HepG2 (cell line): ENCODE data around the gene CGREF1. TPM values are rescaled to one million over a fixed set of nuclear protein-coding genes. Genes with fewer than 3 reads are reported as not detected.
A peak's percentile ranks its signal among the peaks of the same experiment; 100 is the strongest.

Experiments used
- ARNT2 ChIP-seq: sonication (generic); formaldehyde crosslinking; IDR thresholded peaks from 2 replicates; pipeline ENCODE4 v1.8.0; 2022; ENCODE audit warnings: mild to moderate bottlenecking, low read depth, missing genetic modification reagents, moderate library complexity
- BORCS8-MEF2B ChIP-seq: sonication (generic); formaldehyde crosslinking; IDR thresholded peaks from 2 replicates; pipeline ENCODE4 v1.8.0; 2022; ENCODE audit warnings: mild to moderate bottlenecking, missing genetic modification reagents
- ETV5 ChIP-seq: IDR thresholded peaks from 2 replicates; pipeline ENCODE4 v1.6.1; 2018; ENCODE audit warnings: missing biosample characterization, missing genetic modification reagents, inconsistent platforms, borderline replicate concordance
- GFI1 ChIP-seq: sonication (generic); formaldehyde crosslinking; IDR thresholded peaks from 2 replicates; pipeline ENCODE4 v1.5.0; 2020; ENCODE audit warnings: missing genetic modification reagents, mild to moderate bottlenecking, borderline replicate concordance
- HMGA1 ChIP-seq: sonication (generic); formaldehyde crosslinking; conservative IDR thresholded peaks from 2 replicates; pipeline ENCODE4 v1.4.0; 2020; ENCODE audit warnings: missing genetic modification reagents
- IKZF1 ChIP-seq: fragments of 450-650 bp; IDR thresholded peaks from 2 replicates; pipeline ENCODE4 v1.7.1; 2016
- IRF2 ChIP-seq: IDR thresholded peaks from 2 replicates; pipeline ENCODE4 v1.6.1; 2018; ENCODE audit warnings: missing genetic modification reagents, missing compliant biosample characterization
- PAX8 ChIP-seq: sonication (generic); formaldehyde crosslinking; IDR thresholded peaks from 2 replicates; pipeline ENCODE4 v1.8.0; 2022; ENCODE audit warnings: mild to moderate bottlenecking, missing genetic modification reagents, borderline replicate concordance
- POLR2AphosphoS5 ChIP-seq: IDR thresholded peaks from 2 replicates; pipeline ENCODE4 v1.6.1; 2012; ENCODE audit warnings: low read depth, low read length
- RXRB ChIP-seq: IDR thresholded peaks from 2 replicates; pipeline ENCODE4 v1.6.1; 2016; ENCODE audit warnings: borderline replicate concordance, missing genetic modification reagents, missing compliant biosample characterization
- STAT5B ChIP-seq: sonication (generic); formaldehyde crosslinking; IDR thresholded peaks from 2 replicates; pipeline ENCODE4 v1.4.0; 2020; ENCODE audit warnings: missing genetic modification reagents
- TP53 ChIP-seq: sonication (generic); formaldehyde crosslinking; conservative IDR thresholded peaks from 2 replicates; pipeline ENCODE4 v1.4.0; 2020; ENCODE audit warnings: missing genetic modification reagents
- U2AF2 ChIP-seq: fragments of 200-400 bp; formaldehyde crosslinking; IDR thresholded peaks from 2 replicates; pipeline ENCODE4 v1.6.1; 2017; ENCODE audit warnings: low read depth, mild to moderate bottlenecking, low read length
- ZFY ChIP-seq: sonication (generic); formaldehyde crosslinking; IDR thresholded peaks from 2 replicates; pipeline ENCODE4 v1.4.0; 2020; ENCODE audit warnings: missing genetic modification reagents
- ZNF12 ChIP-seq: sonication (generic); formaldehyde crosslinking; IDR thresholded peaks from 2 replicates; pipeline ENCODE4 v1.5.0; 2020; ENCODE audit warnings: missing genetic modification reagents
- ZNF121 ChIP-seq: sonication (generic); formaldehyde crosslinking; IDR thresholded peaks from 2 replicates; pipeline ENCODE4 v1.5.0; 2020; ENCODE audit warnings: mild to moderate bottlenecking, missing genetic modification reagents
- ZNF225 ChIP-seq: sonication (generic); formaldehyde crosslinking; IDR thresholded peaks from 2 replicates; pipeline ENCODE4 v1.4.0; 2020; ENCODE audit warnings: mild to moderate bottlenecking, missing genetic modification reagents
- ZNF552 ChIP-seq: sonication (generic); formaldehyde crosslinking; IDR thresholded peaks from 2 replicates; pipeline ENCODE4 v1.9.0; 2022; ENCODE audit warnings: missing genetic modification reagents, mild to moderate bottlenecking, borderline replicate concordance
- ZNF629 ChIP-seq: sonication (generic); formaldehyde crosslinking; conservative IDR thresholded peaks from 2 replicates; pipeline ENCODE4 v1.5.0; 2020; ENCODE audit warnings: missing genetic modification reagents
- ZNF816 ChIP-seq: sonication (generic); formaldehyde crosslinking; IDR thresholded peaks from 2 replicates; pipeline ENCODE4 v1.8.0; 2022; ENCODE audit warnings: missing genetic modification reagents, mild to moderate bottlenecking, borderline replicate concordance
- ZXDC ChIP-seq: sonication (generic); formaldehyde crosslinking; IDR thresholded peaks from 2 replicates; pipeline ENCODE4 v1.5.0; 2020; ENCODE audit warnings: mild to moderate bottlenecking, missing genetic modification reagents
- polyA plus RNA-seq, 8 experiments: library from polyadenylated mRNA; depleted of rRNA in 3 of 8; stranded (reverse) in 7 of 8; unstranded in 1 of 8; fragments of >200 nt; fragmentation: Illumina TruSeq in 4 of 8; extraction: Trizol in 4 of 8; gene quantifications; 2 replicates each; pipeline versions ENCODE4 v1.2.1 to v1.2.3, GENCODE V29; 2011 to 2016; ENCODE audit warnings: low read depth in 4 of 8, missing spikeins in 1 of 8, mixed read lengths in 1 of 8; ENCODE audit not compliant: insufficient read depth in 1 of 8
- total RNA-seq, 5 experiments: library from RNA; depleted of rRNA; stranded (reverse); fragments of >200 nt; fragmentation: Illumina TruSeq; extraction: Trizol; gene quantifications; 2 replicates each; pipeline ENCODE4 v1.2.3, GENCODE V29; 2016; ENCODE audit warnings: low read depth in 1 of 5
- TF ChIP-seq, protein P1 (sequence below): sonication (generic); formaldehyde crosslinking; IDR thresholded peaks from 2 replicates; pipeline ENCODE4 v1.9.0; 2021; ENCODE audit warnings: missing genetic modification reagents, mild to moderate bottlenecking, borderline replicate concordance
- TF ChIP-seq, protein P2 (sequence below): IDR thresholded peaks from 2 replicates; pipeline ENCODE4 v1.6.1; 2016; ENCODE audit warnings: missing compliant biosample characterization, missing genetic modification reagents, borderline replicate concordance
- TF ChIP-seq, protein P3 (sequence below): sonication (generic); formaldehyde crosslinking; IDR thresholded peaks from 2 replicates; pipeline ENCODE4 v1.4.0; 2020; ENCODE audit warnings: missing genetic modification reagents, low read depth, mild to moderate bottlenecking, borderline replicate concordance

CGREF1 gene
- total and polyA plus RNA-seq, 2 of the 13 experiments (the other 11 are each of a cell fraction or from before 2014, with no cell fraction given) = 13.9 to 23.4 TPM

GRCh38 chr2:27133905-27134780 is 15.2 kb upstream of the CGREF1 start, which contains the start of gene PREB (continued):
- TF ChIP-seq STAT5B (CRISPR knock-in tag) (0 out of 2 replicates have a peak, but pooled peaks have one; percentile 4), ARNT2 (CRISPR knock-in tag) (peak; percentile 35; the same call in 1 of the 2 replicates), PAX8 (no peak), IKZF1 (no peak), TP53 (CRISPR knock-in tag) (0 out of 2 replicates have a peak, but pooled peaks have one; percentile 10), ZXDC (no peak), U2AF2 (no peak), ZFY (peak; percentile 83; the same call in 1 of the 2 replicates), HMGA1 (no peak), ZNF121 (CRISPR knock-in tag) (0 out of 2 replicates have a peak, but pooled peaks have one; percentile 10), ZNF225 (CRISPR knock-in tag) (peak; percentile 74; the same call in 1 of the 2 replicates), POLR2AphosphoS5 (peak; percentile 97), ZNF816 (CRISPR knock-in tag) (no peak), IRF2 (no peak), GFI1 (CRISPR knock-in tag) (peak; percentile 76), ZNF12 (CRISPR knock-in tag) (no peak; the same call in 1 of the 2 replicates), ZNF629 (CRISPR knock-in tag) (no peak), ETV5 (CRISPR knock-in tag) (no peak; the same call in 1 of the 2 replicates), BORCS8-MEF2B (CRISPR knock-in tag) (peak; percentile 14), ZNF552 (peak; percentile 69; the same call in 1 of the 2 replicates), RXRB (CRISPR knock-in tag) (no peak; the same call in 1 of the 2 replicates)
- TF ChIP-seq, protein P1, sequence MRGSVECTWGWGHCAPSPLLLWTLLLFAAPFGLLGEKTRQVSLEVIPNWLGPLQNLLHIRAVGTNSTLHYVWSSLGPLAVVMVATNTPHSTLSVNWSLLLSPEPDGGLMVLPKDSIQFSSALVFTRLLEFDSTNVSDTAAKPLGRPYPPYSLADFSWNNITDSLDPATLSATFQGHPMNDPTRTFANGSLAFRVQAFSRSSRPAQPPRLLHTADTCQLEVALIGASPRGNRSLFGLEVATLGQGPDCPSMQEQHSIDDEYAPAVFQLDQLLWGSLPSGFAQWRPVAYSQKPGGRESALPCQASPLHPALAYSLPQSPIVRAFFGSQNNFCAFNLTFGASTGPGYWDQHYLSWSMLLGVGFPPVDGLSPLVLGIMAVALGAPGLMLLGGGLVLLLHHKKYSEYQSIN (CRISPR knock-in tag) = no peak
- TF ChIP-seq, protein P2, sequence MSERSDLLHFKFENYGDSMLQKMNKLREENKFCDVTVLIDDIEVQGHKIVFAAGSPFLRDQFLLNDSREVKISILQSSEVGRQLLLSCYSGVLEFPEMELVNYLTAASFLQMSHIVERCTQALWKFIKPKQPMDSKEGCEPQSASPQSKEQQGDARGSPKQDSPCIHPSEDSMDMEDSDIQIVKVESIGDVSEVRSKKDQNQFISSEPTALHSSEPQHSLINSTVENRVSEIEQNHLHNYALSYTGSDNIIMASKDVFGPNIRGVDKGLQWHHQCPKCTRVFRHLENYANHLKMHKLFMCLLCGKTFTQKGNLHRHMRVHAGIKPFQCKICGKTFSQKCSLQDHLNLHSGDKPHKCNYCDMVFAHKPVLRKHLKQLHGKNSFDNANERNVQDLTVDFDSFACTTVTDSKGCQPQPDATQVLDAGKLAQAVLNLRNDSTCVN = peak; percentile 15; the same call in 1 of the 2 replicates
- TF ChIP-seq, protein P3, sequence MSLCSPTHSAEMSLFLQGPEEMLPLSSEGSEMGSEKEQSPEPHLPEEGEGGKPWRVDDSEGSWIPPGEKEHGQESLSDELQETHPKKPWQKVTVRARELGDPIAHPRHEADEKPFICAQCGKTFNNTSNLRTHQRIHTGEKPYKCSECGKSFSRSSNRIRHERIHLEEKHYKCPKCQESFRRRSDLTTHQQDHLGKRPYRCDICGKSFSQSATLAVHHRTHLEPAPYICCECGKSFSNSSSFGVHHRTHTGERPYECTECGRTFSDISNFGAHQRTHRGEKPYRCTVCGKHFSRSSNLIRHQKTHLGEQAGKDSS (CRISPR knock-in tag) = no peak; the same call in 1 of the 2 replicates
